Measurements from ENCODE around the gene USP47.

USP47 gene

GRCh38 chr11:11942668-11943067, 100.9 kb downstream of the USP47 start:
- DNase-seq = no peak

DNA sequence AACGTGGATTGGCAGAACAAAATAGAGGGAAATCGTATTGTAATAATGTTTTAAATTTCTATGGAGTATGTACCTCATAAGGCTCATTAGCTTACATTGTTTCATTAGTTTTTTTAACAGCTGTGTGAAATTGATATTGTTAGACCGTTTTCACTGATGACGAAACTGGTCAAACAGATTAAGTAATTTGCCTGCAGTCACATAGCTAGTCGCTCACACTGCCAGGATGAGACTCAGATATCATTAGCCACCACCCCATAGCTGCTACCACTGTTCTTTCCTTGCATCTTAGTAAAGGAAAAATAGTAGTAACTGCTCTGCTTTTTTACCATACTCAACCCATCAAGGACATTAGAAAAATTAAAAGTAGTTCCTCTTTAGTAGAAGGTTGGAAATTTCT, 102.7 kb downstream of the USP47 start:
- DNase-seq = no peak

DNA sequence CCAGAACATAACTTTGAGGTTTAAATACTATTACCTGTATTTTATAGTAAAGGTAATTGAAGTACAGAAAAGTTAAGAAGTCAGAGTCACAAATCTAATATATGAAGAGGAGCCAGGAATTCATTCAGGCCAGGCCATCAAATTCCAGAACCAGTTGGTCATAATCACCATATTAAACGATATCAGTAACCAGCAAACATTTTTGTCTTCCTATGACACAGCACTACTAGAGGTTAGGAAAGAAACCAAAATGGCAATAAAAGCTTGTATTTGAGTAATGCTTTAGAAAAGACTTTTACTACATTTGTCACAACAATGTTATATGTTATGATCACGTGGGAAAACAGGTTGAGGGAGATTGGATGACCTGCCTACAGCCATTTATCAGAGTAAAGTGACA, 104.4 kb downstream of the USP47 start:
- no peak for DNase-seq

- no peak for DNase-seq
Measured at GRCh38 chr11:11946878-11947277, 105.1 kb downstream of the USP47 start.

- DNase-seq = no peak
Measured at GRCh38 chr11:11947825-11948224, 106.1 kb downstream of the USP47 start.

DNA sequence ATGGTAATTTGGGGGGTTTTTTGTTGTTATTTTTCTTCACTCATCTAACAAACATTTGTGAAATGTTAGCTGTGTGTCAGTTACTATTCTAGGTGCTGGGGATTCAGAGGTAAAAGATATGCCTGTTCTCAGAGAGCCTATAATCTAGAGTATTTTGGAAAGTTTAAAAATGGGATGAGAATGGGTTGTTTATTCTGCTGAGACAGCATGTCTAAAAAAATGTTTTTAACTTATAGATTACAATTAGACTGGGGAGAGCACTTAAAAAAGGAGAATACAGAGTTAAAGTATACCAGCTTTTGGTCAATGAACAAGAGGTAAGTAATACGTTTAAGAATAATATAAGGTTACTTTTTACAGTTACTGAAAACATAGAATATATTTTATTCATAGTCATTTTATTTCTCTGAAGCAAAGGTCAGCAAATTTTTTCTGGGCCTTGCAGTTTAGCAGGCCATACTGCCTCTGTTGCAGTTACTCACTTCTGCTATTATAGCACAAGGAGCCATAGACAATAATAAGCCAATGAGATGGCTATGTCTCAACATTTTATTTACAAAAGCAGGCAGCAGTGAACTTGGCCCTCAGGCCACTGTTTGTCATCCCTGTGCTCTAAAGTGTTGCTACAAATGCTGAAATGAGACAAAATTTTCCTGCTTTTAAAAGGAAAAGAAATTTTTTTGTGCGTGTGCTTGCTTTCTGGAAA, 106.6 kb downstream of the USP47 start:
- DNase-seq = no peak

DNA sequence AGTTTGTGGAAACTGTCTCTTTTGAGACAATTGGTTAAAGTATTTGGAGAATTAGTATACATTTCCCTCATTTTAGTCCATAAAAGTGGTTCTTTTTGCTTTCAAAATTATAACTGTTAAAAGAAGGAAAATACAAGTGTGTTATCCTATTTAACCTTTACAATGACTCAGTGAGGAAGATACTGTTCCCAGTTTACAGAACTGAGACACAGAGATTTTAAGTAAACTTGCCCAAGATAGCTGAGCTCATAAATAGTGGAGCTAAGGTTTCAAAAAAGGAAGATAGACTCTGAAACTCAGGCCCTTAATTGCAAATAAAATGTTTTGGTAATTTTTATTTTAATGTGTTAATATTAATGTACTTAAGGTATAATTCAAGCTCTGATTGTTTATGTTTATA, 107.7 kb downstream of the USP47 start:
- DNase-seq = no peak

DNA sequence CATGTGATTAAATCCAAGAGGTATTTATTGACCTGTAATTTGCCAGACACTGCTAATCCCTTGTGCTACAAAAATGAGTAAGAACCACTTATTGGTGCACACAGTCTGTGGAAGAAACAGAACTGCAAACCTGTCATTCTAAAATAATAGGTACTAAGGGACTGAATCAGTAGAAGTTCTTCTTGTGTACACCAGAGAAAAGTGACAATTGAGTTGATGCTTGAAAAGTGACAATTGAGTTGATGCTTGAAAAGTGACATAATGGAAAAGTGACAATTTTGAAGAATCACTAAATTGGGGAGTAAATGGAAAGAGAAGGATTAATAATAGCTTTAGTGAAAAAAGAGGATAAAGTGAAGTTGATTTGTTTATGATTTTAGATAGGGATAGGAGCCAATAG, 110.3 kb downstream of the USP47 start:
- no peak for DNase-seq

DNA sequence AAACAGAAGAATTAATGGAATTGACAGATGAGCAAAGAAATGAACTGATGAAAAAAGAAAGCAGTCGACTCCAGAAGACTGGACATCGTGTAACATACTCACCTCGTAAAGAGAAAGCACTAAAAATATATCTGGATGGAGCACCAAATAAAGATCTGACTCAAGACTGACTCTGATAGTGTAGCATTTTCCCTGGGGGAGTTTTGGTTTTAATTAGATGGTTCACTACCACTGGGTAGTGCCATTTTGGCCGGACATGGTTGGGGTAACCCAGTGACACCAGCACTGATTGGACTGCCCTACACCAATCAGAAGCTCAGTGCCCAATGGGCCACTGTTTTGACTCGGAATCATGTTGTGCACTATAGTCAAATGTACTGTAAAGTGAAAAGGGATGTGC, 114.2 kb downstream of the USP47 start:
- no peak for DNase-seq

DNA sequence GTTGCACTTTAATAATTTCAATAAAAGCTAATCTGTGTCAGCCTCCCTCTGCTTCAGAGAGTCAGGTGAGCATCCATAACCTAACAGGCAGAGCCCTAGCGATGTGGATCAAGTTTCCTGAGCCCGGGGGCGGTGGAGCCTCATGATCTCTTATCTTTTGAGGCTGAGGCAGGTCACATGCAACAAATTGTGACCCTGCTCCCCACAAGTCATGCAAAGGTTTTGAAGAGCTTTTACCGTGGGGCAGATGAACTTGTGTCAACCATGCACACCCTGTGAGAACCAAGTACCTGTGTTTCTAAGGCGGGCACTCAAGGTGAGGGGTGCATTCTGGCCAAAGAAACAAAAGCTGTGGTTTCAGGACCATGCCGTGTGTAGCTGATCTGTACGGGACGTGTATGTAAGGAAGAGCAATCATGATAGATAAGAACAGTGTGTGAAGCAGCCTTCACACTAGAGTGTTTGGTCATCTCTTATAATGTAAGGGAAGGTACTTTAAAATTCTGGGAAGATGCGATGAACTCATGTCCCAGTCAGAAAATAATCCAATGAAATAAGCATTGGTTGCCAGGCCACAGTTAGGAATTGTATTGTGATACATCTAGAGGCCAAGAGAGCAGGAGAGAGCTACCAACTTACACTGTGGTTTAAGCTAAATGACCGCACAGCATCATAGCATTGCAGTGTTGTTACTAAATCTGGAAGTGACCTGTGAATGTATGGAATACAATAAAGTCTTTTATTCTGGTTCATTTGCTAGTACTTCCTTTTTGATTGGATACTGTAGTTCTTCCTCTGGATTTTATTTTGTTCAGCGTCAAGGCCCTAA, 116.8 kb downstream of the USP47 start:
- DNase-seq = no peak

DNA sequence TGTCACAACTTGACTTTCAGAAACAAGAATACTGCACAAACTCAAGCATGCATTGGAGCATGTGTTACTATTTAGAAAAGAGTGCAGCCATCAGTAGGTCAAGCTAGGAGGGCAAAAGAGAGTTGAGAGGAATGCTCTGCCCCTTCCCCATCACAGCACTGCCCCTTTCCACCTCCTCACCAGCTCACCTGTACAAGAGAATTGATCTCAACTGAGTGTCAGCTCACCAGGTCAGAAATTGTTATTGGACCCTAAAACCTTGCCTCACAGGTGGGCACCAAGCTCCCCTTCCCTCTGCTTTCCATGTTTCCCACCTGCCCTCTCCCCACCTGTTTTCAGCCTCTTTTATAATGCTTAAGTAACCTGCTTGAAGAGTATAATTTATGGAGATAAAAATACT, 117.8 kb downstream of the USP47 start:
- no peak for DNase-seq

DNA sequence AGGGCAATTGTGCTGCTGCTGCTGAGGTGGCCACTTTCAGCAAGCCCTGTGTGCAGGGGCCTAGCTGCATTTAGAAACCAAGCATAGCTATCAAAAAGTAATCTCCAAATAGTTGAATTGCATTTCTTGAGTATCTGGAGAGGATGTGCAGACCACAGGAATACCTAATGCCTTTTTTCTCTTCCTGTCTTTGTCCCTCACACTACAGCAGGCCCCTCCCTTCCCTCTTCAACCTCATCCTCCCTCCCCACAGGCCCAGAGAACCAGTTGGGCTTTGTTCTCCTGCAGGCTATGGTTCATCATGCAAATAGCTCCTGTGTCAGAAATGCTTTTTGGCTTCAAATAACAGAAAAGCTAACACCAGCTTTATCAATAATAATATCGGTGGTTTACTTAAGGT, 118.9 kb downstream of the USP47 start:
- no peak for DNase-seq

GRCh38 chr11:11961399-11962028, 119.7 kb downstream of the USP47 start:
- no peak for DNase-seq

GRCh38 chr11:11963067-11963466, 121.3 kb downstream of the USP47 start:
- DNase-seq = no peak

GRCh38 chr11:11963842-11964773, 122.3 kb downstream of the USP47 start:
- DNase-seq = no peak

DNA sequence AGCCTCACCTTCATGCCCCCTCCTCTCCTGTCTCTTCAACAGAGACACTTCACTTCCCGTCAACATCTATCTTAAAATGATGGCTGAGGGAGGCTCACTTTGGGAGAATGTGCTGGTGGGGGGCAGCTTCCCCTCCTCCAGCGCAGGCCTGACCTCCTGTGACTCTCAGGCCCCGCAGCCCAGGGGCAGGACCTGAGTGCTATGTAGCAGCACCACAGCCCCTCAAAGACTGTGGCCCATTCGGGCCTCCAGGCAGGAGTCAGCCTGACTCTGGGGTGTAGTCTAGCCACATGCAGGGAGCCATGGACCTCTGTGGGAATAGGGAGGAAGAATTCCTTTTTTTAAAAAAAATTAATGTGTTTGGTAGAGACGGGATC, 123.0 kb downstream of the USP47 start:
- DNase-seq = no peak

GRCh38 chr11:11965192-11965591, 123.4 kb downstream of the USP47 start:
- no peak for DNase-seq

- no peak for DNase-seq
Measured at GRCh38 chr11:11965656-11966353, 124.0 kb downstream of the USP47 start.

DNA sequence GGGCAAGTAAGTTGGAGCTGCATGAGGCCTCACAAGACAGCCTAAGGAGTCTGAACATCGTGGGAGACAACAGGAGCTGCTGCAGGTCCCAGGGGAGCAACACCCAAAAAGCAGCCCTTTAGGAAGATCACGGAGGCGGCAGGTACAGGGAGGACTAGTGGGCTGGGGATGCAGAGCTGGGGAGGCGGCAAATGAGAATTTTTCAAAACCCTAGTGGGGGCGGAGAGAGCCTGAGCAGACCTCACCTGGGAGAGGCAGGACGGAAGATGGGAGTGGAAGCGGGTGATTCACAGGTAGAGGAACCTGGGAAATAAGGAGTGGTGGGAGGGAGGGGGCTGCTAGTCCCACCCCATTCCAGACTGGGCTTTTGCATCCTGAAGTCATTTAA, 124.6 kb downstream of the USP47 start:
- DNase-seq = no peak

DNA sequence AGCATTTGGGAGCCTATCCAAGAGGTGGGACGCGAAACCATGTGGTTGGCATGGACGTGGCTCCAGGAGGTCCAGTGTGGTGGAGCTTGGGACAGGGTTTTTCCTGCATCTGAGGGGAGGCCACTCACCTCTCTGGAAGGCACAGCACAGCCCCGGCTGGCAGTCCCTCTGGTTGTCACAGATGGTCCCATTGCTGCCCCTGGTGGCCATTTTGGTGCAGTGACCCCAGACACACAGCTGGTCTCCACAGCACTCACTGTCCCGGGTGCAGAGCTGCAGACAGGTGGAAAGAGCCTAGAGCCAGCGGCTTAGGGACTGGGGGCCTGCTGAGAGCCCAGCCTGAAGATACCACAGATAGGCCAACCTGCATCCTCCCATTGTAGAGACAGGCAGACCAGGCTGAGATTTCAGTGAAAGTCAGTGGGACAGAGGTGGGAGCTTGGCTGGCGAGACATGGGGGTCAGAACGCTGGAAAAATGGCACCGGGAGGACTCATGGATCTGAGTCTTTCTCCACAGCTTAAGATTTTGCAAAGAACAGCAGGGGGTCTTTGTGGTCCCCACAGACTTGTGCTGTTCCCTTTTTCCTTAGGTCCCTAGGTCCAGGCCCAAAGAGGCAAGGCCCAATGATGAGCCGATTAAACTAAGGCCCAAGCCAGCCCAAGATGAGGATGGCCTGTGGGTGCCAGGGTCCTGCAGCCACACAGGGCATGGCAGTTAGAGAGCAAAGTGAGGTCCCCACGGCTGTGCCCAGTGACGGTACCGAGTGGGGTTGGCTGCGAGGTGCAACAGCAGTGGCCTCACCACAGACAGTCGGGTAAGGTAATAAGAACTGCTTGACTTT, 125.3 kb downstream of the USP47 start:
- DNase-seq = peak; percentile 45
